GM19328 (cell line): ENCODE measurements around the gene EEF1A2.

ENCODE experiments used
- ATAC-seq: cut with Tn5 transposase; IDR thresholded peaks from one replicate; pipeline ENCODE4 v1.9.1; 2021; ENCODE audit warnings: mild to moderate bottlenecking, moderate library complexity; ENCODE audit not compliant: unreplicated experiment

The EEF1A2 gene

DNA sequence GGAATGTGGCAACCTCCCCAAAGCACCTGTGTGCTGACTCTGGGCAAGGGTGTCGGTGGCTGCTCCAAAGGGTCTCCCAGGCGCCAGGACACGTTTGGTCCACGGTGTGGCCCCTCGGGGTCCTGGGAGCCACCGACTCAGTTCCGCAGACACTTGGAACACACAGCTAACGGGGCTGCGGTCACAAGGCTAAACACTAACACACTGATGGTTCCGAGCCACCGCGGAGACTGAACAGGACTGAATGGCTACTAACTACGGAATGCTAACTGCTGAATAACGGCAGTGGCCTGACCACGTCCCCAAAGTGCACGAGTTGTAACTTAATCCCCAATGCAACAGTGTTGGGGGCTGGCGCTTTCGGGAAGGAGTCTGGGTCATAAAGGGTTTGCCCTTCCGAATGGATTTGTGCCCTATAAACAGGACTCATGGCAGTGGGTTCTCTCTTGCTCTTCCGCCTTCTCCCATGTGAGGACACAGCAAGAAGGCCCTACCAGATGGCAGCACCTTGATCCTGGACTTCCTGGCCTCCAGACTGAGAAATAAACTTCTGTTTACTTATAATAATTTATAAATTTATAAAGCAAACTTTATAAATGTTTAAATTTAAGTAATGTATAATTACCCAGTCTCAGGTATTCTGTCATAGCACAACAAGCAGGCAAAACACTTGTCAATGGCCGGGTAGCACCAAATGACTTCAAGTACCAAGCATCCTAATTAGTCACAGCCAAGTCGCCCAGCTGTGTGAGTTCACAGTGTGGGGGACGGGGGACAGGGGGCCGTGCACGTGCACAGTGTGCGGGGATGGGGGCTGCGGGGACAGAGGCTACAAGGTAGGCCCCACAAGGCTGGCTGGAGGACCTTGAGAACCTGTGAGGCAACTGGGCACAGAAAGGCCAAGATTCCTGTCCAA lies 2.3 kb upstream of the EEF1A2 start:
- ATAC-seq, result no peak

DNA sequence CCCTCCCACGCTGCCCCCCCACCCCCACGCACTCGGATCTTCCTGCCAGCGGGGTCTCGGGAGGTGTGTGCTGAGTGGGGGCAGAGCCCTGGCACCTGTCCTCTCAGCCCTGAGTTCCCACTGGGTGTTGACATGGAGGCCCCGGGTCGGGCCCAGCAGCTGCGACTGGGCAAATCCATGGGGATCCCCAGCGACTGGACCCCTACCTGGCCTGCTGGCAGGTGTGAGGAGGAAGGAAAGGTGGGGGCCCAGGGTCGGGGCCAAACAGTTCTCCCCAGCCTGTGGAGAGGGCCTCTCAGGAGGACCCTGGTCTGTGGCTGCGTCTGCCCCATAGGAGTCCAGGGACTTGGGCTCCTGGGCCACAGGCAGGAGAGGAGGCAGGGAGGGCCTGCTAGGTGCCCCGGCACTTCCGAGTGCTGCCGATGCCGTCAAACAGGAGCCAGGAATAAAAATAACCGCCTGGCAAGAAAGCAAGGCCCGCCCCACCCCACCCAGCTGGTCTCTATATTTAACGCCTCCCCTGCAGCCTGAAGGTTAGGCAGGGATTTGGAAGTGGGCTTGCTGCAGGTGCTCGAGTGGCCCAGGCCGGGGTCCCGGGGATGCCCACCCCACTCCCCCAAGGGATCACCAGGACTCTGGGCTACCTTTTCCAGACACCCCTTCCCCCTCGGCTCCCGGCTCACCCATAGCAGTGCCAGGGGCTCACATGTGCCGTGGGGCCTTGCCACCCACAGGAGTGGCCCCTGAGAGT lies 1.4 kb upstream of the EEF1A2 start:
- no peak for ATAC-seq

GRCh38 chr20:63499338-63499969 lies 571 bp upstream of the EEF1A2 start:
- ATAC-seq, result no peak

DNA sequence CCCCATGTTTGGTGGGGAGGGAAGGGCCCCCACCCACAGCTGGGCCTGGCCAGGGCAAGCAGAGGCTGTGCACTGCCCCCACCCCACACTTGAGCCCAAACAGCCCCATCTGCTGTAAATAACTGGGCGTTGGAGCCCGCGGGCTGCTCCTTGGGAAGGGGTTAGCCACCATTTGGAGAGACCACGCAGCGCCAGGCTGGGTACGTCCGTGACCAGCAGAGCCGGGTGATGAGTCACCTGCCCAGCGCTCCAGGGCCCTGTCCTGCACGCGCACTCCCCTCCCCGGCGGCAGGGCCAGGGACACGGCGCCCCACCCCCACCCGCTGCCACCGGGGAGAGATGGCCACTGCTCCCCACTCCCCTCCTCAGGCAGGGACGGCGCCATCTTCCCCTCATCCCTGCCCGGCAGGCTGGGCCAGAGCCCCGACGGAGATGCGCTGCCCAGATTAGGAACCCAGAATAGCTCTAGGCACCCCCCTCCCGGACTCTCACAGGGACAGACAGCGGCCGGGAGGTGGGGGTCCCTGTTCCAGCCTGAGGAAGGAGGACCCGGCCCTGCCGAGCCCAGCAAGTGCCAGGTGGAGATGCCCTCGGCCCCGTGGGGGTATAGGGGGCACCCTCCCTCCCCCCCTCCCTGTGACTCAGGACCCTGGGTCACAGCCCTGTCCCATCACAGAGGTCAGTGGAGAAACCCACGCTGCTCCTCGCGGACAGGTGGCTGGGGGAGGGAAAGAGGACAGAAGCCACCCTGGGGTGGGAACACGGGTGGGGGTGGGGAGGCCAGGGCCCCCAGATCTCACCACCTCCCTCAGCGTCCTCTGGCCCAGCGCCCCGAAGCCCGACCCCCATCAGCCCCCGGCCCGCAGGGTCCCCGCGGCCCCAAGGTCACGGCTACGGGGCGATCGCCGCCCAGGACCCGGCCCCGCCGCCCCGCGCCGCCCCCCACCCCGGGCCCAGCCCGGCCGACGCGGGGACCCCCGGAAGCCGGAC lies 642 bp downstream of the EEF1A2 start:
- no peak for ATAC-seq

GRCh38 chr20:63497138-63497945 lies 1.5 kb downstream of the EEF1A2 start:
- ATAC-seq, result no peak

GRCh38 chr20:63496596-63497120 lies 2.2 kb downstream of the EEF1A2 start:
- no peak for ATAC-seq

GRCh38 chr20:63495741-63496595 lies 2.9 kb downstream of the EEF1A2 start:
- ATAC-seq, result no peak

DNA sequence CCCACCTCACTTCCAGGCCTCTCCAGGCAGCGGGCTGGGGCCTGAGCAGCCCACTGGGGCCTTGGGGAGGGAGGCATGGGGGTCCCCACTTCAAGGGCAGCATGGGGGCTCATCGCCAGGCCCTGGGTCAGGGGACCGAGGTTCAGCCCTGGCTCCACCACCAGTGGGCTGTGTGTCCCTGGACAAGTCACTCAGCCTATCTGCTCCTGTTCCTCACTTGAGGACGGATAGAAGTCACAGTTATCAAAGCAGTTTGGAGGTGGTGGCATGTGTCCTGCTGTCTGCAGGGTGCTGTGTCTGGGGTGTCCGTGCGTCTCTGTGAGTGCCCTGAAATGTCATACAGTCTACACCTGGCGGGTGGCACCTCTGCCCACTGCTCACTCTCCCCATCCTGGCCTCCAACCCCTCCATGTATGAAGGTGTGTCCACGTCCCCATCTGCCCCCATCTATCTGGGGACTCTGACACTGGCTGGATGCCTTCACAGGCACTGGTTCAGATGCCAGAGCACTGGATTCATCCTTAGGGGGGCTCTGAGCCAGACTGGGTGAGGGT lies 3.6 kb downstream of the EEF1A2 start:
- no peak for ATAC-seq

DNA sequence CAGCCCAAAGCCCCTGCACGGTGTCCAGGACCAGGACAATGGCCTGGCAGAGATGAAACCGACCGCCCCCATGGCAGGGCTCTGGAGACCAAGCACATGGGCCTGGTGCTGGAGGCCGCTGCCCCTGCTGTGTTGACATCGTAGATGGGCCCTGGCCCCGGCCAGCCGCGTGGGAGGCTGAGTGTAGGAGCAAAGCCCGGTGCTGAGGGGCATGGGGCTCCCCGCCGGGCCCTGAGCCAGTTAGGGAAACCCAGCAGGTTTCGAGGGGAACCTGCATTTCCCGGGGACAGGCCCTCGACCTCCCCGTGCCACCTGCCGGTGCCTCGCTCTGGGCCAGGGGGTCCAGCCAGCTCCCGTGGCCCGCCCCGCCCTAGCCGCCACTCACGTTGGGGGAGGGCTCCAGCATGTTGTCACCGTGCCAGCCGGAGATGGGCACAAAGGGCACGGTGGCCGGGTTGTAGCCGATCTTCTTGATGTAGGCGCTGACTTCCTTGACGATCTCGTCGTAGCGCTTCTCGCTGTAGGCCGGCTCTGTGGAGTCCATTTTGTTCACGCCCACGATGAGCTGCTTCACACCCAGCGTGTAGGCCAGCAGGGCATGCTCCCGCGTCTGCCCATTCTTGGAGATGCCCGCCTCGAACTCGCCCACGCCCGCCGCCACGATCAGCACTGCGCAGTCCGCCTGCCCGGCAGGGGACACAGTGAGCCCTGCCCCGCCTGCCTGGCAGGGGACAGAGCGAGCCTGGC lies 4.3 kb downstream of the EEF1A2 start:
- ATAC-seq, result no peak

DNA sequence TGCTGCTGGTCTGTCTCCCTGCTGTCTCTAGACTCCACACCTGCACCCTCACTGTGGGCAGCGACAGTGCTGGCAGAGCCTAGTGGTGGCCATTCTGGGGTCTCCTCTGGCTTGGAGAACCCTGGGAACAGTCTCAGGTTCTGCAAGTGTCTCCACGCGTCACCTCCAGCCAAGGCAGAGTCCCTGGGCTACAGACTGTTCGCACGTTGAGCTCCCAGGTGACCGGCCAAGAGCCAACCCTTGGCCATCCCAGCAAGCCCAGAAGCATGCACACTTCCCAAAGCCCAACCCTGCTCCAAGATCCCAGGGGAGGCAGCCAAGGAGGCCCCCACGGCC lies 4.8 kb downstream of the EEF1A2 start:
- no peak for ATAC-seq

GRCh38 chr20:63493563-63494020 lies 5.3 kb downstream of the EEF1A2 start:
- no peak for ATAC-seq

- no peak for ATAC-seq
These were observed 5.9 kb downstream of the EEF1A2 start for GRCh38 chr20:63492982-63493381.

GRCh38 chr20:63492518-63492917 lies 6.4 kb downstream of the EEF1A2 start:
- no peak for ATAC-seq

DNA sequence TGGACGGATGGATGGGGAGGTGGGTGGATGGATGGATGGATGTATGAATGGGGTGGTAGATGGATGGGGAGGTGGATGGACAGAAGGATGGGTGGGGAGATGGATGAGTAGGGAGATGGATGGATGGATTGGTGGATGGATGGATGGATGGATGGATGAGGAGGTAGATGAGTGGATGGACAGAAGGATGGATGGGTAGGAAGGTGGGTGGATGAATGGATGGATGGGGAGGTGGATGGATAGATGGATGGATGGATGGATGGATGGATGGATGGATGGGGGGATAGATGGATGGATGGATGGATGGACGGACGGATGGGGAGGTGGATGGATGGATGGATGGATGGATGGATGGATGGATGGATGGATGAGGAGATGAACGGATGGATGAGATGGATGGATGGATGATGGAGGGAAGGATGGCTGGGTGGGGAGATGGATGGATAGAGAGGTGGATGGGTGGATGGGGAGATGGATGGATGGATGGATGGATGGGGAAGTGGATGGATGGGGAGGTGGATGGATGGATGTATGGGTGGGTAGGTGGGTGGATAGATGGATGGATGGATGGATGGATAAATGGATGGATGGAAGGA lies 7.2 kb downstream of the EEF1A2 start:
- ATAC-seq, result no peak

DNA sequence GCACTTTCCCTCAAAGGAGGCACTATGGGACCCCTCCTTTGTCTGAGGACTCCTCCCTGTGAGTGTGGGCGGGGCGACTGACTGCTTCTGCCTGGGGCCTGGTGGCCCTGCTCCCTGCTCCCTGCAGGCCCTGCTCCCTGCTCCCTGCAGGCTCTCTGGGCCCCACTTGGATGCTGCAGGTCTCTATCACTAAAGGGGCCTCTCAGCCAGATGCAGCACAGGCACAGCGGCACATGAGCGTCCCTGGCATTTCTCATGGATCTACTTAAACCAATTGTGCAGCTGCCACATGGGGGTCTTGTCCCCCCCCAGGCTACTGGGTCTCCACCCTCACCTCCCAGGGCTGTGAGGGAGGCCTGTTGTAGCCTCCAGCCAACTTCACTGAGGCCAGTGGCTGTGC lies 7.8 kb downstream of the EEF1A2 start:
- no peak for ATAC-seq

DNA sequence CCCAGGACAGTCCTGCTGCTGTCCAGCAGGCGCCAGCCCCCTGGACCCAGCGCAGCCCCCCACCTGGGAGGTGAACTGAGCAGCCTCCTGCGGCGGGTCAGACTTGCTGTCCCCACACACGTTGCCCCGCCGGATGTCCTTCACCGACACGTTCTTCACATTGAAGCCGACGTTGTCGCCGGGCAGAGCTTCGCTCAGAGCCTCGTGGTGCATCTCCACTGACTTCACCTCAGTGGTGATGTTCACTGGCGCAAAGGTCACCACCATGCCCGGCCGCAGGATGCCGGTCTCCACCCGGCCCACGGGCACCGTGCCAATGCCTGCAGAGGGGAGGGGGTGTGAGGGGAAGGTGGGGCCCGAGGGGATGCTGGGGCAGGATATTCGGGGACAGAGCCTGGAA lies 8.5 kb downstream of the EEF1A2 start:
- no peak for ATAC-seq
